A673 (cell line): ENCODE data around the gene TRNP1. TPM values are rescaled to one million over a fixed set of nuclear protein-coding genes. Genes with fewer than 3 reads are reported as not detected.

Source experiments
- BruUV-seq: library from RNA; stranded (reverse); fragments of 400-500 nt; replicated peaks from 2 replicates; lab custom pipeline; 2021; lab: Mats Ljungman, UMichigan
- CTCF ChIA-PET: fragments of 300-600 bp; sonication (Branson Sonifier 250); formaldehyde crosslinking; loops from one replicate; lab custom pipeline; 2022; ENCODE audit warnings: antibody characterized with exemption; lab: Charles Lee
- POLR2A ChIA-PET: fragments of 300-600 bp; sonication (Branson Sonifier 250); formaldehyde crosslinking; loops from one replicate; lab custom pipeline; 2022; ENCODE audit warnings: antibody characterized with exemption; ENCODE audit not compliant: low non-redundant PET; lab: Charles Lee
- DNase-seq: peaks from one replicate; pipeline ENCODE4 v3.0.0-alpha.2; 2015; ENCODE audit warnings: low spot score
- H3K27ac ChIP-seq: fragments of 200-600 bp; sonication (generic); 2 replicates; pipeline ENCODE4 v1.5.1; 2016; ENCODE audit warnings: mixed run types, low read depth, mild to moderate bottlenecking, mixed read lengths, antibody characterized with exemption, low read length; ENCODE audit not compliant: poor library complexity, severe bottlenecking
- H3K27me3 ChIP-seq: fragments of 200-600 bp; sonication (generic); replicated peaks from 2 replicates; pipeline ENCODE4 v1.6.1; 2017; ENCODE audit warnings: mixed run types, low read depth, mild to moderate bottlenecking, mixed read lengths, antibody characterized with exemption, low read length; ENCODE audit not compliant: insufficient read depth, poor library complexity
- H3K36me3 ChIP-seq: fragments of 200-600 bp; sonication (generic); 2 replicates; pipeline ENCODE4 v1.6.1; 2016; ENCODE audit warnings: mixed run types, mild to moderate bottlenecking, mixed read lengths, antibody characterized with exemption, low read length; ENCODE audit not compliant: insufficient read depth, poor library complexity, severe bottlenecking
- H3K4me1 ChIP-seq: fragments of 200-600 bp; sonication (generic); 2 replicates; pipeline ENCODE4 v1.6.1; 2017; ENCODE audit warnings: mixed run types, mild to moderate bottlenecking, mixed read lengths, antibody characterized with exemption, low read length; ENCODE audit not compliant: insufficient read depth, poor library complexity, severe bottlenecking
- H3K4me3 ChIP-seq: fragments of 200-600 bp; sonication (generic); 2 replicates; pipeline ENCODE4 v1.5.1; 2016; ENCODE audit warnings: low read depth, mixed run types, mild to moderate bottlenecking, mixed read lengths, low read length; ENCODE audit not compliant: poor library complexity, severe bottlenecking
- H3K9me3 ChIP-seq: fragments of 200-600 bp; sonication (generic); 2 replicates; pipeline ENCODE4 v1.6.1; 2016; ENCODE audit warnings: mixed run types, low read depth, mild to moderate bottlenecking, mixed read lengths, antibody characterized with exemption, low read length; ENCODE audit not compliant: poor library complexity, severe bottlenecking
- CTCF ChIP-seq: fragments of 300-800, 200-600 bp; sonication (generic); conservative IDR thresholded peaks from 2 replicates; pipeline ENCODE4 v1.5.1; 2017; ENCODE audit warnings: low read depth, mild to moderate bottlenecking, antibody characterized with exemption, low read length, moderate library complexity, mixed read lengths
- EZH2 ChIP-seq: fragments of 200-600 bp; sonication (generic); IDR thresholded peaks from 2 replicates; pipeline ENCODE4 v1.6.1; 2017; ENCODE audit warnings: borderline replicate concordance, low read depth, mild to moderate bottlenecking, mixed read lengths, antibody characterized with exemption, low read length; ENCODE audit not compliant: poor library complexity, severe bottlenecking
- intact Hi-C: fragments of 100-400 bp; cut with micrococcal nuclease; formaldehyde crosslinking; loops from one replicate; pipeline ENCODE4 v1.10.0; 2022; ENCODE audit not compliant: unreplicated experiment
- total RNA-seq: library from RNA; stranded (reverse); gene quantifications from 2 replicates; pipeline ENCODE4 v1.2.3, GENCODE V29; 2021

The TRNP1 gene
- total RNA-seq, 1 experiment from 2014 or later: 1.0 TPM

DNA sequence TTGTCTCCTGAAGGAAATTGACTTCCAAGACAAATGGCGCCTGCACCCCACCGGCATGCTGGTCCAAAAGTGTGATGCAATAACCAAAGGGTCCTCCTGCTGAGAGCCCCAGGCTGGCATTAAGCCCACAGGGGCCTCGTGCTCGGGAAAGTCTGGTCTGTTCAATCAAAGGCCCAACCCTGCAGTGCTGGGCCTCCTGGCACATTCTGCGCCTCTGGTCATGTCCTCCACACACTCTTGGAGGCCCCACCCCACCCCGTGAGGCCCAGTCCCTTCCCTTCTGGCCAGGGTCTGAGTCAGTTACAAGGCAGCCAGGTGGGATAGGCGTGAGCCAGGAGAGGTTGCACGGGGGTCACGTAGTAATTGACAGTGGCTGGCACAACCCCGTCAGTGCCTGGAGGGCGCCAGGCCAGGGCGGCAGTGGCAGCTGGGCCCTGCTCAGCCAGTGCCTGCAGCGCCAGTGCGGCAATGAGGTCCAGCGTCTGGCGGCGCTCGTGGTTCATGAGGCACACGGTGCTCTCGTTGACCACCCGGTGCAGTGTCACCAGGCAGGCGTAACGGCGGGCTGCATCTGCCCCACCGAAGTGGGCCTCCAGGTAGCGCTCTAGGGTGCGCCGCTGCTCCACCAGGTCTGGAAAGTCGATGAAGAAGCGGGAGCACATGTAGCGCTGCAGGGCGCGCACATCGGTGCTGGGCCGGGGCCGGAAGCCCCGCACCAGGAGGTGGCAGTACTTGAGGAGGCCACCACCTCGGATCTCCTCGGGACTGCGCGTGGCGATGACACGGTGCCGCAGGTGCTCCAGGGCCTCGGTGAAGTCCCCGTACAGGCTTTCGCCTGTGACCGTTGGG is 12.4 kb downstream of the TRNP1 start:
- Histone ChIP-seq H3K4me3 (no peak overlapping the region), H3K27me3 (no peaks in the 10 kb centered on the region), H3K4me1 (peaks cover 22% of the 10 kb centered on the region), H3K27ac (no peak overlapping the region), H3K9me3 (no peaks in the 10 kb centered on the region), H3K36me3 (no peaks in the 10 kb centered on the region)
- ChIA-PET POLR2A (no interaction called here), CTCF (no interaction called here)
- no peak for DNase-seq
- TF ChIP-seq EZH2: no peak
- no peak for TF ChIP-seq CTCF
- no TSS peak for BruUV-seq
- intact Hi-C loops: no loop called here

DNA sequence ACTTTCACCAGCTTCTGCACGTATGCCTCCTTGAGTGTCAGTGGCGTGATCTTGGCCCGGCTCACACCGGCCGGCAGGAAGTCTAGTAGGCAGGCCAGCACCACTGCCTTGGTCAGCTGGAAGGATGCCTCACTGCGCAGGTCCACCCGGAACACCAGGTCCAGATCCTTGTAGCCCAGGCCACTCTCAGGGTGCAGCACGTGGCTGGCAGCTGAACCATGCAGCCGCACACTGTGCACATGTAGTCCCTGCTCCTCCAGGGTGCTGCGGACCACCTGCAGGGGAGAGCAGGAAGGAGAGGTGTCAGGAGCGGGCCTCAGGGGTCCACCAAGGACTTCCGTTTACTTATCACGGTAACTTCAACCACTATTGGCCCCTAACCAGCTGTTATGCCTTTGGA is 13.2 kb downstream of the TRNP1 start:
- POLR2A ChIA-PET: no interaction called here
- no TSS peak for BruUV-seq
- H3K9me3 ChIP-seq: no peaks in the 10 kb centered on the region
- intact Hi-C loops: no loop called here
- CTCF ChIA-PET: no interaction called here
- DNase-seq: no peak
- peaks cover 22% of the 10 kb centered on the region for H3K4me1 ChIP-seq
- H3K27ac ChIP-seq: no peak overlapping the region
- no peaks in the 10 kb centered on the region for H3K27me3 ChIP-seq
- H3K36me3 ChIP-seq: no peaks in the 10 kb centered on the region
- TF ChIP-seq EZH2: no peak
- no peak for TF ChIP-seq CTCF
- no peak overlapping the region for H3K4me3 ChIP-seq

- POLR2A ChIA-PET: no interaction called here
- no peaks in the 10 kb centered on the region for H3K27me3 ChIP-seq
- peaks cover 17% of the 10 kb centered on the region for H3K4me1 ChIP-seq
- no TSS peak for BruUV-seq
- no peak for DNase-seq
- no peak overlapping the region for H3K4me3 ChIP-seq
- TF ChIP-seq CTCF (no peak), EZH2 (no peak)
- no peak overlapping the region for H3K27ac ChIP-seq
- no peaks in the 10 kb centered on the region for H3K9me3 ChIP-seq
- CTCF ChIA-PET: no interaction called here
- intact Hi-C loops: no loop called here
- H3K36me3 ChIP-seq: no peaks in the 10 kb centered on the region
Observed at GRCh38 chr1:27007909-27008582, 14.6 kb downstream of the TRNP1 start.
